HL-60 (cell line): ENCODE data around the gene MGAT5B.

Source experiments
- DNase-seq, 2 experiments: peaks; one replicate each; pipeline ENCODE4 v3.0.0-alpha.2; 2010 to 2020; ENCODE audit warnings: low read depth in 1 of 2, low spot score in 1 of 2
- H3K27ac ChIP-seq: fragments of 250-450 bp; sonication (Bioruptor Pico); replicated peaks from 2 replicates; pipeline ENCODE4 v1.5.1; 2020; ENCODE audit warnings: mild to moderate bottlenecking, moderate library complexity
- H3K27me3 ChIP-seq: fragments of 250-450 bp; sonication (Bioruptor Pico); 2 replicates; pipeline ENCODE4 v1.5.1; 2021; ENCODE audit warnings: mild to moderate bottlenecking, moderate library complexity; ENCODE audit not compliant: insufficient read depth, poor library complexity, severe bottlenecking
- H3K4me3 ChIP-seq: replicated peaks from 2 replicates; pipeline ENCODE4 v1.5.1; 2011; ENCODE audit warnings: mild to moderate bottlenecking, control low read depth, low read length; ENCODE audit not compliant: insufficient read depth
- GABPA ChIP-seq: IDR thresholded peaks from 2 replicates; pipeline ENCODE4 v1.6.1; 2012; ENCODE audit warnings: low read depth
- POLR2AphosphoS5 ChIP-seq: IDR thresholded peaks from 2 replicates; pipeline ENCODE4 v1.6.1; 2012; ENCODE audit warnings: low read depth
- REST ChIP-seq: IDR thresholded peaks from 2 replicates; pipeline ENCODE4 v1.6.1; 2012; ENCODE audit warnings: low read depth; ENCODE audit not compliant: insufficient replicate concordance
- SPI1 ChIP-seq: IDR thresholded peaks from 2 replicates; pipeline ENCODE4 v1.6.1; 2012; ENCODE audit warnings: low read depth, mild to moderate bottlenecking, borderline replicate concordance
- TF ChIP-seq, protein P1 (sequence below): IDR thresholded peaks from one replicate; pipeline ENCODE4 v1.5.1; 2011; ENCODE audit warnings: low read length, control low read depth, inconsistent platforms; ENCODE audit not compliant: insufficient read depth

Gene MGAT5B

DNA sequence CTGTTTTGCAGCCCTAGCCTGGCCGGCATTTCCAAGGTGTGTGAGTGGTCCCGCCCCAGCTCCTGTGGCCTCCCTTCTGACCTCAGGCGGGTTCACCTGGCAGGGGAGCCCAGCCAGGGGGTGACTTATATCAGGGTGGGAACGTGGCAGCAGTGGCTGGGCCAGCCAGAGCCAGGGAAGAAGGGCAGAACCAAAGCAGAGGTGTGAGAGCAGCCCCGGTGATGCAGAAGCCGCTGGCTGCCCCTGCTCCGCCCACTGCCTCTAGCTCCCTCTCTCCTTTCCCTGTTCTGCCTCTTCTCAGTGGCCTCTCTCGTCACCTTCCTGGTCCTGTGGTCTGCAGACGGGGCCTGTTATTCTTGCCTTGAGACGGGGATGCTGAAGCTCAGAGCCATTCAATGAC is 12.1 kb downstream of the MGAT5B start:
- Histone ChIP-seq H3K4me3 (no peak overlapping the region), H3K27ac (no peak overlapping the region), H3K27me3 (peaks cover 3% of the 10 kb centered on the region)
- TF ChIP-seq SPI1: no peak
- no peak for DNase-seq

GRCh38 chr17:76880971-76881370 is 12.8 kb downstream of the MGAT5B start:
- TF ChIP-seq POLR2AphosphoS5: no peak
- TF ChIP-seq SPI1: no peak
- TF ChIP-seq REST: no peak
- TF ChIP-seq, protein P1, sequence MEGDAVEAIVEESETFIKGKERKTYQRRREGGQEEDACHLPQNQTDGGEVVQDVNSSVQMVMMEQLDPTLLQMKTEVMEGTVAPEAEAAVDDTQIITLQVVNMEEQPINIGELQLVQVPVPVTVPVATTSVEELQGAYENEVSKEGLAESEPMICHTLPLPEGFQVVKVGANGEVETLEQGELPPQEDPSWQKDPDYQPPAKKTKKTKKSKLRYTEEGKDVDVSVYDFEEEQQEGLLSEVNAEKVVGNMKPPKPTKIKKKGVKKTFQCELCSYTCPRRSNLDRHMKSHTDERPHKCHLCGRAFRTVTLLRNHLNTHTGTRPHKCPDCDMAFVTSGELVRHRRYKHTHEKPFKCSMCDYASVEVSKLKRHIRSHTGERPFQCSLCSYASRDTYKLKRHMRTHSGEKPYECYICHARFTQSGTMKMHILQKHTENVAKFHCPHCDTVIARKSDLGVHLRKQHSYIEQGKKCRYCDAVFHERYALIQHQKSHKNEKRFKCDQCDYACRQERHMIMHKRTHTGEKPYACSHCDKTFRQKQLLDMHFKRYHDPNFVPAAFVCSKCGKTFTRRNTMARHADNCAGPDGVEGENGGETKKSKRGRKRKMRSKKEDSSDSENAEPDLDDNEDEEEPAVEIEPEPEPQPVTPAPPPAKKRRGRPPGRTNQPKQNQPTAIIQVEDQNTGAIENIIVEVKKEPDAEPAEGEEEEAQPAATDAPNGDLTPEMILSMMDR: no peak
- TF ChIP-seq GABPA: no peak
- DNase-seq: no peak
- no peak overlapping the region for H3K4me3 ChIP-seq
- no peak overlapping the region for H3K27ac ChIP-seq
- peaks cover 3% of the 10 kb centered on the region for H3K27me3 ChIP-seq

- Histone ChIP-seq H3K27ac (no peak overlapping the region), H3K27me3 (peaks cover 3% of the 10 kb centered on the region), H3K4me3 (no peak overlapping the region)
- DNase-seq: no peak
- TF ChIP-seq, protein P1: no peak
- TF ChIP-seq REST (no peak), SPI1 (no peak), POLR2AphosphoS5 (no peak), GABPA (no peak)
Observed at GRCh38 chr17:76881408-76881807, 13.2 kb downstream of the MGAT5B start.

DNA sequence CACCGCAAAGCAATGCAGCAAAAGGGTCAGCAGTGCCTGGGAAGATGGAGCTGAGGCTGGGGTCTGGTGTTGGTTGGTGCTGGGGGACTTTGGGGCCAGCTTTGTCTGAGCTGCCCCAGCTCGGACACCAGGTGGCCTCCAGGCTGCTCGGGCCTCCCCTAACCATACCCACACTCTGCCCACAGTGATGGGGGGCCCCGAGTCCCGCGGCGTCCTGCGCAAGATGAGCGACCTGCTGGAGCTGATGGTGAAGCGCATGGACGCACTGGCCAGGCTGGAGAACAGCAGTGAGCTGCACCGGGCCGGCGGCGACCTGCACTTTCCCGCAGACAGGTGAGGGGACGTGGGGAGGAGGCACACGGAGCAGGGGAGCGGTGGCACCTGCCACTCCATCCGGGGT is 13.8 kb downstream of the MGAT5B start:
- Histone ChIP-seq H3K27me3 (peaks cover 3% of the 10 kb centered on the region), H3K27ac (no peak overlapping the region), H3K4me3 (no peak overlapping the region)
- DNase-seq: no peak
- TF ChIP-seq POLR2AphosphoS5 (no peak), SPI1 (no peak), GABPA (no peak), REST (no peak)
- TF ChIP-seq, protein P1: no peak
